HepG2 (cell line): ENCODE data around the gene TRAPPC12. TPM values are rescaled to one million over a fixed set of nuclear protein-coding genes. Genes with fewer than 3 reads are reported as not detected.

Experiments used
- CREB1 ChIP-seq, 2 experiments: fragments of 450-650 bp in 1 of 2; IDR thresholded peaks; 2 replicates each; pipeline ENCODE4 v1.6.1; 2016 to 2017; ENCODE audit warnings: control low read depth in 1 of 2, mild to moderate bottlenecking in 1 of 2, missing compliant biosample characterization in 1 of 2, missing genetic modification characterization in 1 of 2
- HNRNPL ChIP-seq: fragments of 200-400 bp; formaldehyde crosslinking; IDR thresholded peaks from 2 replicates; pipeline ENCODE4 v1.6.1; 2017; ENCODE audit warnings: mild to moderate bottlenecking, low read depth, low read length
- NCOA5 ChIP-seq: sonication (generic); formaldehyde crosslinking; IDR thresholded peaks from 2 replicates; pipeline ENCODE4 v1.4.0; 2020; ENCODE audit warnings: missing genetic modification reagents
- SOX13 ChIP-seq, 3 experiments: fragments of 450-650 bp in 1 of 3; sonication (generic) in 1 of 3; formaldehyde crosslinking in 1 of 3; IDR thresholded peaks in 2 of 3; conservative IDR thresholded peaks in 1 of 3; 2 replicates each; pipeline versions ENCODE4 v1.5.0 to v1.6.1; 2016 to 2020; ENCODE audit warnings: antibody characterized with exemption in 1 of 3, mild to moderate bottlenecking in 1 of 3, missing compliant biosample characterization in 1 of 3, missing genetic modification reagents in 1 of 3, moderate library complexity in 1 of 3
- ZBTB33 ChIP-seq: sonication (generic); formaldehyde crosslinking; IDR thresholded peaks from 2 replicates; pipeline ENCODE4 v1.4.0; 2020; ENCODE audit warnings: missing genetic modification reagents
- polyA plus RNA-seq, 8 experiments: library from polyadenylated mRNA; depleted of rRNA in 3 of 8; stranded (reverse) in 7 of 8; unstranded in 1 of 8; fragments of >200 nt; fragmentation: Illumina TruSeq in 4 of 8; extraction: Trizol in 4 of 8; gene quantifications; 2 replicates each; pipeline versions ENCODE4 v1.2.1 to v1.2.3, GENCODE V29; 2011 to 2016; ENCODE audit warnings: low read depth in 4 of 8, missing spikeins in 1 of 8, mixed read lengths in 1 of 8; ENCODE audit not compliant: insufficient read depth in 1 of 8
- total RNA-seq, 5 experiments: library from RNA; depleted of rRNA; stranded (reverse); fragments of >200 nt; fragmentation: Illumina TruSeq; extraction: Trizol; gene quantifications; 2 replicates each; pipeline ENCODE4 v1.2.3, GENCODE V29; 2016; ENCODE audit warnings: low read depth in 1 of 5
- TF ChIP-seq, protein P1 (sequence below): sonication (generic); formaldehyde crosslinking; IDR thresholded peaks from 2 replicates; pipeline ENCODE4 v1.4.0; 2020; ENCODE audit warnings: missing genetic modification reagents, borderline replicate concordance

Gene TRAPPC12
- total and polyA plus RNA-seq, 2 of the 13 experiments (the other 11 are each of a cell fraction or from before 2014, with no cell fraction given) = 46.4 to 97.7 TPM

GRCh38 chr2:3488855-3489763 is 109.6 kb downstream of the TRAPPC12 start (continued):
- TF ChIP-seq, protein P1, sequence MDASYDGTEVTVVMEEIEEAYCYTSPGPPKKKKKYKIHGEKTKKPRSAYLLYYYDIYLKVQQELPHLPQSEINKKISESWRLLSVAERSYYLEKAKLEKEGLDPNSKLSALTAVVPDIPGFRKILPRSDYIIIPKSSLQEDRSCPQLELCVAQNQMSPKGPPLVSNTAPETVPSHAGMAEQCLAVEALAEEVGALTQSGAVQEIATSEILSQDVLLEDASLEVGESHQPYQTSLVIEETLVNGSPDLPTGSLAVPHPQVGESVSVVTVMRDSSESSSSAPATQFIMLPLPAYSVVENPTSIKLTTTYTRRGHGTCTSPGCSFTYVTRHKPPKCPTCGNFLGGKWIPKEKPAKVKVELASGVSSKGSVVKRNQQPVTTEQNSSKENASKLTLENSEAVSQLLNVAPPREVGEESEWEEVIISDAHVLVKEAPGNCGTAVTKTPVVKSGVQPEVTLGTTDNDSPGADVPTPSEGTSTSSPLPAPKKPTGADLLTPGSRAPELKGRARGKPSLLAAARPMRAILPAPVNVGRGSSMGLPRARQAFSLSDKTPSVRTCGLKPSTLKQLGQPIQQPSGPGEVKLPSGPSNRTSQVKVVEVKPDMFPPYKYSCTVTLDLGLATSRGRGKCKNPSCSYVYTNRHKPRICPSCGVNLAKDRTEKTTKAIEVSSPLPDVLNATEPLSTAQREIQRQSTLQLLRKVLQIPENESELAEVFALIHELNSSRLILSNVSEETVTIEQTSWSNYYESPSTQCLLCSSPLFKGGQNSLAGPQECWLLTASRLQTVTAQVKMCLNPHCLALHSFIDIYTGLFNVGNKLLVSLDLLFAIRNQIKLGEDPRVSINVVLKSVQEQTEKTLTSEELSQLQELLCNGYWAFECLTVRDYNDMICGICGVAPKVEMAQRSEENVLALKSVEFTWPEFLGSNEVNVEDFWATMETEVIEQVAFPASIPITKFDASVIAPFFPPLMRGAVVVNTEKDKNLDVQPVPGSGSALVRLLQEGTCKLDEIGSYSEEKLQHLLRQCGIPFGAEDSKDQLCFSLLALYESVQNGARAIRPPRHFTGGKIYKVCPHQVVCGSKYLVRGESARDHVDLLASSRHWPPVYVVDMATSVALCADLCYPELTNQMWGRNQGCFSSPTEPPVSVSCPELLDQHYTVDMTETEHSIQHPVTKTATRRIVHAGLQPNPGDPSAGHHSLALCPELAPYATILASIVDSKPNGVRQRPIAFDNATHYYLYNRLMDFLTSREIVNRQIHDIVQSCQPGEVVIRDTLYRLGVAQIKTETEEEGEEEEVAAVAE (CRISPR knock-in tag) = no peak
- TF ChIP-seq ZBTB33 (CRISPR knock-in tag) (peak; percentile 75), CREB1 (IDR thresholded peaks at IDR 0.05) (no peak), CREB1 (CRISPR knock-in tag; IDR thresholded peaks at IDR 0.05) (no peak), HNRNPL (0 out of 2 replicates have a peak, but pooled peaks have one; percentile 47), SOX13 (IDR thresholded peaks at IDR 0.05) (no peak), SOX13 (CRISPR knock-in tag; conservative IDR thresholded peaks at IDR 0.05 in 1 of 2, IDR thresholded peaks at IDR 0.05 in 1 of 2) (no peak), NCOA5 (no peak)
